Raji (cell line): ENCODE measurements around the gene TMPRSS9.

ENCODE experiments used
- POLR2A ChIP-seq: IDR thresholded peaks from 2 replicates; pipeline ENCODE4 v1.6.1; 2011; ENCODE audit warnings: low read depth, low read length, control low read depth; ENCODE audit not compliant: insufficient read depth

The TMPRSS9 gene

GRCh38 chr19:2360833-2361232 lies 768 bp downstream of the TMPRSS9 start:
- TF ChIP-seq POLR2A = no peak

DNA sequence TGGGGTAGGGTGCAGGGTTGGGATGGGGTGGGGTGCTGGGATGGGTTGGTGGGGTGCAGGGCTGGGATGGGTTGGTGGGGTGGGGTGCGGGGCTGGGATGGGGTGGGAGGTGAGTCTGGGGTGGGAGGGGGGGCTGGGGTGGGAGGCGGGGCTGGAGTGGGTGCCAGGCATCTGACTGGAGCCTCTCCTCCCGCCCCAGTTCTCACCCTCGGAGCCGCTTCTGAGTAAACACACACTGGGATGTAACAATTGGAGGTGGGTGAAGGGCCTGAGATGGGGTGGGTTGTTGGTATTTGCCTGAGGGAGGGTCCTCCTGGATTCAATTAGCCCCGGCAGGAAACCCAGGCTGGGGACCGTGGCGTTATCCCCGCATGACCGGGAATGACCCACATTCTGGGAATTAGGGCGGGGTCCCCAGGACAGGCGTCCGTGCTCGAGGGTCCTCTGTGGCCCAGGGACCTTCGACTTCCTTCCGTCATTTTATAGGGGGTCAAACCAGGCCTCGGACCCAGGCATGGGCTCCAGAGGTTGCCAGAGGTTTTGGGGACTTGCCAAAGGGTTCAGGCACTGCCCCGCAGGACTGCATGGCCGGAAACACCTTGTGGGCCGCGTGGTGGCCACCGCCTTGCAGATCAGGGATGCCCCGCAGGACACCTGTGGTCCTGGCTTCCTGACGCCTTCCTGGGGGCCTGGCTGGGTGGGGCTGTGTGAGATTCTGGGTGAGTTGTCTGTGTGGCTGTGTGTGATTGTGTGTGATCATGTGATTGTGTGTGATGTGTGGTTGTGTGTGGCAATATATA lies 1.4 kb downstream of the TMPRSS9 start:
- no peak for TF ChIP-seq POLR2A

DNA sequence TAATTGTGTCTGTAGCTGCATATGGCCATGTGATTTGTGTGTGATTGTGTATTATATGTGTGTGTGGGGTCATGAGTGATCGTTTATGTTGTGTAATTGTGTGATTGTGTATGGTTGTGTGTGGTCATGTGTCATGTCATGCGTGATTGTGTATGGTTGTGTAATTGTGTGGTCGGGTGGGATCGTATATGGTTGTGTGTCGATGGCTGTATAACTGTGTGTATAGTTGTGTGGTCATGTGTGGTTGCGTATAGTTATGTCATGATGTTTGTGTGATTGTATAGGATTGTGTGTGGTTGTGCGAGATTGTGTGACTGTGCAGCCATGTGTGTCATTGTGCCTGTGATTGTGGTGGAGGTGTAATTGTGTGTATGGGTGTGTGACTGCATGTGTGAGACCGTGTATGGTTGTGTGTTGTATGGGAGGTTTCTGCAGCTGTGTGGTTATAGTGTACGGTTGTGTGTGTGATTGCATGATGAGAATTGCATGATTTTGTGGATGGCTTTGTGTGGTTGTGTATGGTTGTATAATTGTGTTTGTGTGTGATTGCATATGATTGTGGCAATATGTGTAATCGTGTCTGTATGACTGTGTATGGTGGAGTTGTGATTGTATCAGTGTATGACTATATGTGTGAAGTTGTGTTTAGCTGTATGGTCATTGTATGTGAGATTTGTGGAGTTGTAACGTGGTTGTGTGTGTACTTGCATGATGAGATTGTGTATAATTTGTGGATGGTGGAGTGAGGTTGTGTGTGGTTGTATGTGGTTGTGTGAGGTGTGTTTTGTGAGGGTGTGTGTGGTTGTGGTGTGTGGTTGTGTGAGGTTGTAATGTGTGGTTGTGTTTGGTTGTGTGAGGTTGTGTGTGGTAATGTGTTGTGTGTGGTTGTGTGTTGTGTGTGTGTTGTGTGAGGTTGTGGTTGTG lies 2.2 kb downstream of the TMPRSS9 start:
- no peak for TF ChIP-seq POLR2A

GRCh38 chr19:2362970-2363300 lies 2.9 kb downstream of the TMPRSS9 start:
- TF ChIP-seq POLR2A = no peak

GRCh38 chr19:2363419-2363818 lies 3.4 kb downstream of the TMPRSS9 start:
- TF ChIP-seq POLR2A = no peak

DNA sequence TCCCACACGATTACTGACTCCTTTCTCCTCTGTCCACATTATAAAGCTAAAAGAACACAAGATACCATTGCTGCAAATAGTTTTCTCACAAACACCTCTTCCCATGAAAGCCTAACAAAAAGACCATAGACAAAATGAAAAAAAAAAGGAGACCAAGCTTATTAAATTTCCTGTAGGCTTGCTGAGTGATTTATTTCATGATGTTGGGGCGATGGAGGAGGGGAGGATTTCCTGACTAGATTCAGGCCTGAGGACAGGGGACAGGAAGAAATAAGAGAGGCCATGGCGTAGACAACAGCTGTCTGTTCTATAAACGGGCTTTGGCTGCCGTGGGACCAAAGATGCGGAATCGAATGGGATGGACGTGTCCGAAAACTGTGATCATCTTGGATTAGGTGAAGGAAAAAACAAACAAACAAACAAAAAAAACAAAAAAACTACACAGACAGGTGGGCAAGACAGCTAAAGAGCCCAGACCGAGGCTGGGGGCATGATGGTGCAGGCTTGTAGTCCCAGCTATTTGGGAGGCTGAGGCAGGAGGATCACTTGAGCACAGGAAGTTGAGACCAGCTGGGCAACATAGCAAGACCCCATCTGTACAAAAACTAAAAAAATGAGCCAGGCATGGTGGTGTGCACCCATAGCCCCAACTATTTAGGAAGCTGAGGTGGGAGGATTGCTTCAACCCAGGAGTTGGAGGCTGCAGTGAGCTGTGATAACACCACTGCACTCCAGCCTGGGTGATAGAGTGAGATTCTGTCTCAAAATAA lies 5.3 kb downstream of the TMPRSS9 start:
- no peak for TF ChIP-seq POLR2A

DNA sequence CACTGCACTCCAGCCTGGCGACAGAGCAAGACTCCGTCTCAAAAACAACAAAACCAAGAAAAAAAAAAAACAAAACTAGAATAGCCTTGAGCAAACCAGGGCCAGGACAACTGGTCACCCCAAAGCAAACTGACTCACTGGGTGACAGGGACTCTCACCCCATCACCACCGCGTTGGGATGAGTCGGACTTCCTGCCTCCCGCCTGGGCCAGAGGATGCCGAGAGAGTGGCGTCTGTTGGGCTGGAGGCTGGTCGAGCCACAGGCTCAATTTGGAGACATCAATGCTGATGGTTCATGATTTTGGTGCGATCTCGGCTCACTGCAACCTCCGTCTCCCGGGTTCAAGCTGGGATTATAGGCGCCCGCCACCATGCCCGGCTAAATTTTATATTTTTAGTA lies 11.6 kb downstream of the TMPRSS9 start:
- no peak for TF ChIP-seq POLR2A

DNA sequence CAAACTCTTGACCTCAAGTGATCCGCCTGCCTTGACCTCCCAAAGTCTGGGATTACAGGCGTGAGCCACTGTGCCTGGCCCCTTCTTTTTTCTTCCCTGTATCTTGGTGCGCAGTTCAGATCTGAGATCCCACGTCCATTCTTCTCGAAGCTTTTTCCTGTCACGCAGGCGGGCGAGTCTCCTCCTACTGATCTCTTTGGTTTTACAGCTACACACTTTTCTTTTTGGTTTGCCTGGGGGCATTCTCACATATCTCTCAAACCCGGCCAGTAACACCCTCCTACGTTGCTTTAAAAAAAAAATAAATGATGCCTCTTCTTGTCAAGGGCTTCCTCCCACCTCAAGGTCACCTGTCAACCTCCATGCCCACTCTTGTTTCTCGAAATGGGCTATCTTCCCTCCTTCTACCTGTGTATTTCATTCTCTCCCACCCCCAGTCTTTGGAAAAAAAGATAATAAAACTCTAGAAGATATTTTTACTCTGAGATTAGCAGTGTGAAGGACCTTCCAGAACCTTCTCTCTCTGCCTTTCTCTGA lies 12.1 kb downstream of the TMPRSS9 start:
- TF ChIP-seq POLR2A = no peak

- no peak for TF ChIP-seq POLR2A
Measured at GRCh38 chr19:2374808-2375207, 14.7 kb downstream of the TMPRSS9 start.

DNA sequence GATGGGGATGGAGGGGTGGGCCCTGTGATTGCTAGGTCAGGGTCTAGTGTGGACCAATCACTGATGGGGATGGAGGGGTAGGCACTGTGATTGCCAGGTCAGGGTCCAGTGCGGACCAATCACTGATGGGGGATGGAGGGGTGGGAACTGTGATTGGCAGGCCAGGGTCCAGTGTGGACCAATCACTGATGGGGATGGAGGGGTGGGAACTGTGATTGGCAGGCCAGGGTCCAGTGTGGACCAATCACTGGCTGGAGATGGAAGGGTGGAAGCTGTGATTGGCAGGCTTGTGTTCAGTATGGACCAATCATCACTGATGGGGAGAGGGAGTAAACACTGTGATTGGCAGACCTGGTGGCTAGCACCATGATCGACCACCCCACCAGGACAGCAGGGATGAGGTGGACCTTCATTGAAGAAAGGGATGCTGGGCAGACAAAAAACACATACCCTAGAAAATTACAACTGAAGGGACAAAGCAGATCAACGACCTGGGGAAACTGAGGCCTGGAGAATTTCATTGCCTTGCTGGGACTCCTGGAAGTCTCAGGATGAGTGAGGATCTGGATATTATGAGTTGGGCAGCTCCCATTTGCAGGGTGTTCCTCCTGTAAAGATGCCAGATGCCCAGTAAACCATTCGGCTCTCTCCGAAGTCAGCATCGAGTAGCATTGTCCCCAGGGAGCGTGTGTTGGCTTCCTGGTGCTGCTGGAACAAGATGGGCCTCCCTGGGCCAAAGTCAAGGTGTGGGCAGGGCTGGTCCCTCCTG lies 15.5 kb downstream of the TMPRSS9 start:
- no peak for TF ChIP-seq POLR2A

DNA sequence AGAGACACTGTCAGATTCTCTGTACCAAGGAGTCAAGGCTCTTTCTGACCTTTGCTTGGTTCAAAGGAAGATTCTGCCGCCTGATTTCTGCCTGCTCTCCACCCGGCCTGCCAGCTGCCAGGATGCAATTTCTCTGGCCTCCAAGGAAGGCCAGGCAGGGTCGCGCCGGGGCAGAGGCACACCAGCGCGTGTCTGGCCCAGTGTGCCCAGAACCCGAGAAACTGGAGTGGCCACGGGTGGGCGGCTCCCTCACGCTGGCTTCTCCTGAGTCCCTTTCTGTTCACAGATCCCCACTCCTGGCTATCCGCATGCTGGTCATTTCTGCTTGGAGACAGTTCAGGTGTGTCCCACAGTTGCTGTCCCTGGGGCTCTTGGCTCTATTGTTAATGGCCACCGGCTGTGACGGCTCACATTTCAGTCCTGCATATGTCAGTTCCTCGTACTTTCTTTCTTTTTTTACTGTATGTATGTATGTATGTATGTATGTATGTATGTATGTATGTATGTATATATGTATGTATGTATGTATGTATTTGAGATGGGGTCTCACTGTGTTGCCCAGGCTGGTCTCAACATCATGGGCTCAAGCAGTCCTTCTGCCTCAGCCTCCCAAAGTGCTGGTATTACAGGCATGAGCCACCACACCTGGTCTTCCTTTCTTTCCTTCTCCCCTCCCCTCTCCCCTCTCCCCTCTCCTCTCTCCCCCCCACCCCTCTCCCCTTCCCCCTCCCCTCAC lies 16.9 kb downstream of the TMPRSS9 start:
- no peak for TF ChIP-seq POLR2A

DNA sequence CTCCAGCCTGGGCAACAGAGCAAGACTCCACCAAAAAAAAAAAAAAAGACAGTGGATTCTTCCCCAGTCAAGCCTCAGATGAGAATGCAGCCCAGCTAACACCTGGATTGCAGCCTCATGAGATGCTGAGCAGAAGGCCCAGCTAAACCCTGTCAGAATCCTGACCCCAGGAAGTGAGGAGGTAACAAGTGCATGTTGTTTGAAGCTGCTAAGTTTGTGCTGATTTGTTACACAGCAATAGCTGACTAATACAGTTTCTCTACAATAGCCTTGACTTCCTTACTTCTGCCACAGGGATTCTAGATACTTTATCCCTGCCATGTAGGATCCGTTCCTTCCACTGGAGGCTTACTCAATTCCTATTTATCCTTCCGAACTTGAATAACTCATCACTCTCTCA lies 20.5 kb downstream of the TMPRSS9 start:
- TF ChIP-seq POLR2A = no peak

DNA sequence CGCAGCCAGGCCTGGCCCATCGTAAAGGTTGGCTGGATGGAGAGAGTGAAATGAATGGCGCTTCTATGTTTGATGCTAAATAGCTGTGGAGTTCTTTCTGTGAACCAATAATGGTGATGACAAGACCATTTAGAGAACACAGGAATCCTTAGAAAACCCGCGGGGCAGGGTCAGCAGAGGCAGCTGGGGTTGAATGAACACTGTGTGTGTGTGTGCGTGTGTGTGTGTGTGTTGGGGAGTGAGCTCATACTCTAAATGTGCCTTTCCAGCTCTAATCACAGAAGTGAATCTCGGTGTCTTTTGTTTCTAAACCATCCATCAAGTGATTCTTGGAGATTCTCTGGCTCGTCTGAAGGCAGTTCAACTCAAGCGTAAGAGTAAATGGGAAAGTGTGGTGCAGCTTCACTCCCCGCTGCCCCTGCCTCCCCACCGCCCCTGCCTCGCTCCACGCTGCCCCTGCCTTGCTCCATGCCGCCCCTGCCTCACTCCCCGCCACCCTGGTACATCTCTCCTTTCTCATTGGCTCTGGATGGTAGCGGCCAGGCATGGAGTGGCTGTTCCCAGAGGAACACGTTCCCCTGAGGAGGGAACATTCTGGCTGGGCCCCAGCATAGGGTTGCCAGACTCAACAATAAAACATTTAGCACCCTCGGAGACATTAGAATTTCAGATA lies 21.2 kb downstream of the TMPRSS9 start:
- TF ChIP-seq POLR2A = no peak
